ENCODE data around the gene CBR4. TPM values are rescaled to one million over a fixed set of nuclear protein-coding genes. Genes with fewer than 3 reads are reported as not detected.

CBR4 gene
- 10 to 100 TPM; 22.4 to 31.1 (median 26.2) TPM for total RNA-seq

DNA sequence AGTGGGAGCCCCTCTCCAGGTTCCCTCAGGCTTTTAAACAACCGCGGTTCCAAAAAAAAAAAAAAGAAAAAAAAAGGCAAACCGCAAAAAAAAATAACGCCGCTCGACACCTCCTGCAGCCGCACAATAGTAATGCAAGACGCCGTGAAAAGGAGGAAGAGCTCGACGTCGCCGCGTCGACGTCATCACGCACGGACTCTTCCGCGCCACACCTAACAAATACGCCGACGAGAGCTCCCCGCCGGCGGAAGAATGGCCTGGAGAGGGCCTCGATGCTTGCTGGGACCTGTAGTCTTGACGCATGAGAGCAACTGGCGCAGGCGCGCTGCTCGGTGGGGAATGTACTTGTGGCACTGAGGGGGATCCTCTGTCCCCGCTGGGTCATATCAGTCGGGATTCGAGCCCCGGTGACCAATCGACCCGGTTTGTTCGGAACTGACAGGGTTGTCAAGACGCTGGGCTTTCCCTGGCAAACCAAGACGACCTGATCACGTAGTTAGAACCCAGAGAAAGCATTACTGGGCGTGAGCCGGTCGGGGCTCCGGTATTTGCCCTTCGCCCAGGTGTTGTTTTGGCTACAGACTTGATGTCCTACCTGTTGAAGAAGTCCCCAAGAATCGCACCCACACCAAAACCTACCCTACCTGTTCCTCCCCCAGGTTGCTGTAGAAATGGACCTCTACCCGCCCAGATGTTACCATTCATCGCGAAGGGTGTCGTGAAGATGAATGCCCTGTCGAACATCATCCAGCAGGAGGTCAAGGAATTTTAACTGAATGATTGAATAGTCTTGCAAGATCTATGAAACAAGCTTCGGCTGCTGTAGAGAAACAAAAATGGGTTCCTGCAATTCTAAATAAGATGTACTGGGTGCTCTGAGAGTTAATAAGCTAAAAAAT, at the start of gene CBR4:
CBR4 (minus strand) TSS at position 131 of the 899 bp plus-strand sequence. CDS start 166 bp downstream, outside the sequence.
- H3K4me1 ChIP-seq, result peaks cover 17 to 47% (median 24%) of the 10 kb centered on the region in 4 donors
- no peaks in the 10 kb centered on the region for H3K36me3 ChIP-seq
- DNase-seq, result peak; percentile 97
- in situ Hi-C loops (cut with MboI; ENCODE audit: low pct_ligation_motif_present in 1 of 4, low pct_unique_long_range_greater_than_20kb in 1 of 4, low sequenced_read_pairs in 3 of 4) (loop anchor here (10.0 to 25.0 kb wide), 2 partner anchors 474 to 477 kb away; no protein-coding TSS in a partner anchor), intact Hi-C loops (cut with DNase I; ENCODE audit: low total_unique reads) (no loop called here)
- 3 to 4% methylated on average over 5 to 52 of the region's 54 CpGs for WGBS, 2 donors (ENCODE audit: low coverage in 1 of 2)
- TF ChIP-seq EP300 (IDR thresholded peaks at IDR 0.05; ENCODE audit: low read depth) (no peak), POLR2A (IDR thresholded peaks at IDR 0.05) (peak; percentile 91), POLR2AphosphoS5 (IDR thresholded peaks at IDR 0.05) (peak; percentile 91 to 96 (median 94))
- TF ChIP-seq, protein P1, sequence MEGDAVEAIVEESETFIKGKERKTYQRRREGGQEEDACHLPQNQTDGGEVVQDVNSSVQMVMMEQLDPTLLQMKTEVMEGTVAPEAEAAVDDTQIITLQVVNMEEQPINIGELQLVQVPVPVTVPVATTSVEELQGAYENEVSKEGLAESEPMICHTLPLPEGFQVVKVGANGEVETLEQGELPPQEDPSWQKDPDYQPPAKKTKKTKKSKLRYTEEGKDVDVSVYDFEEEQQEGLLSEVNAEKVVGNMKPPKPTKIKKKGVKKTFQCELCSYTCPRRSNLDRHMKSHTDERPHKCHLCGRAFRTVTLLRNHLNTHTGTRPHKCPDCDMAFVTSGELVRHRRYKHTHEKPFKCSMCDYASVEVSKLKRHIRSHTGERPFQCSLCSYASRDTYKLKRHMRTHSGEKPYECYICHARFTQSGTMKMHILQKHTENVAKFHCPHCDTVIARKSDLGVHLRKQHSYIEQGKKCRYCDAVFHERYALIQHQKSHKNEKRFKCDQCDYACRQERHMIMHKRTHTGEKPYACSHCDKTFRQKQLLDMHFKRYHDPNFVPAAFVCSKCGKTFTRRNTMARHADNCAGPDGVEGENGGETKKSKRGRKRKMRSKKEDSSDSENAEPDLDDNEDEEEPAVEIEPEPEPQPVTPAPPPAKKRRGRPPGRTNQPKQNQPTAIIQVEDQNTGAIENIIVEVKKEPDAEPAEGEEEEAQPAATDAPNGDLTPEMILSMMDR (IDR thresholded peaks at IDR 0.05), result peak; percentile 22 to 84 (median 52)
- peak within 1 kb of the TSS; percentile 59 to 93 (median 69) for H3K4me3 ChIP-seq
- no peaks in the 10 kb centered on the region for H3K27me3 ChIP-seq
- no peaks in the 10 kb centered on the region for H3K9me3 ChIP-seq
- peak within 1 kb of the TSS; percentile 95 to 100 (median 97) for H3K27ac ChIP-seq

- Histone ChIP-seq H3K4me1 (peaks cover 7 to 34% (median 14%) of the 10 kb centered on the region in 4 donors), H3K27me3 (no peaks in the 10 kb centered on the region), H3K36me3 (no peaks in the 10 kb centered on the region), H3K9me3 (no peaks in the 10 kb centered on the region), H3K27ac (peak overlapping the region in 3 of 4 donors; percentile 14 to 41 (median 14)), H3K4me3 (no peak overlapping the region)
- intact Hi-C loops (cut with DNase I; ENCODE audit: low total_unique reads), result no loop called here
- no peak for DNase-seq
- WGBS, 2 donors (ENCODE audit: low coverage in 1 of 2), result 79 to 82% methylated on average over 8 to 22 of the region's 22 CpGs
- TF ChIP-seq, protein P1 (IDR thresholded peaks at IDR 0.05), result no peak
- TF ChIP-seq POLR2A (IDR thresholded peaks at IDR 0.05), result no peak
- TF ChIP-seq EP300 (IDR thresholded peaks at IDR 0.05; ENCODE audit: low read depth), result no peak
- no peak for TF ChIP-seq POLR2AphosphoS5 (IDR thresholded peaks at IDR 0.05)
- in situ Hi-C loops (cut with MboI; ENCODE audit: low pct_ligation_motif_present in 1 of 4, low pct_unique_long_range_greater_than_20kb in 1 of 4, low sequenced_read_pairs in 3 of 4), result no loop called here
Measured at GRCh38 chr4:169059306-169060211, 49.5 kb upstream of the CBR4 start.

DNA sequence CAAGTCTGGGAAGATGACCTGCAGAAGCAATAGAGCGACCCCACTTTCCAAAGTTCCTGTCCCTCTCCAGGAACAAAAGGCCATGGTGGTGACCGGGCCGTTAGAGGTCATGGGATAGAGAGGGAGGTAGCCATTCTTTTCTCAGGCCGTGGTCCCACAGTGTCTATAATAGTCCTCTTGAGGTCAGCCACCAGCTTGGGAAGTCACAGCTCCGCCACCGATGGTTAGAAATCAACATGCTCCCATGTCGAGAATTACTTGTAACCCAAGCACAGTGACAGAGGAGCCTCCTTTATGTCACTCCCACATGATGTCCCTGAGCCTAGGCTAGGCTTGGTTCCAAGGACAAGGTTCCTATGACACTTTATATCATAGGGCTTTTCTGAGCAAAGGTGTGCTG, 48.3 kb upstream of the CBR4 start:
- in situ Hi-C loops (cut with MboI; ENCODE audit: low pct_ligation_motif_present in 1 of 4, low pct_unique_long_range_greater_than_20kb in 1 of 4, low sequenced_read_pairs in 3 of 4), result no loop called here

More for the DNA sequence above, 48.3 kb upstream of the CBR4 start:
- intact Hi-C loops (cut with DNase I; ENCODE audit: low total_unique reads), result no loop called here
- no peak overlapping the region for H3K4me3 ChIP-seq
- H3K4me1 ChIP-seq, result peaks cover 7 to 31% (median 13%) of the 10 kb centered on the region in 4 donors
- no peak overlapping the region for H3K27ac ChIP-seq
- no peaks in the 10 kb centered on the region for H3K9me3 ChIP-seq
- TF ChIP-seq, protein P1 (IDR thresholded peaks at IDR 0.05), result no peak
- TF ChIP-seq EP300 (IDR thresholded peaks at IDR 0.05; ENCODE audit: low read depth) (no peak), POLR2A (IDR thresholded peaks at IDR 0.05) (no peak), POLR2AphosphoS5 (IDR thresholded peaks at IDR 0.05) (no peak)
- no peaks in the 10 kb centered on the region for H3K36me3 ChIP-seq
- no peak for DNase-seq
- no peaks in the 10 kb centered on the region for H3K27me3 ChIP-seq
- WGBS, 2 donors (ENCODE audit: low coverage in 1 of 2), result 93 to 100% methylated on average over 1 to 7 of the region's 7 CpGs

Data from transverse colon (tissue), 4 donors.